UCSD-AML1 (cell line): ENCODE results near the gene CCDC88B.

Experiments used
- DNase-seq: peaks from one replicate; lab custom pipeline; 2025; ENCODE audit not compliant: unreplicated experiment; lab: John Stamatoyannopoulos, UW

CCDC88B gene

DNA sequence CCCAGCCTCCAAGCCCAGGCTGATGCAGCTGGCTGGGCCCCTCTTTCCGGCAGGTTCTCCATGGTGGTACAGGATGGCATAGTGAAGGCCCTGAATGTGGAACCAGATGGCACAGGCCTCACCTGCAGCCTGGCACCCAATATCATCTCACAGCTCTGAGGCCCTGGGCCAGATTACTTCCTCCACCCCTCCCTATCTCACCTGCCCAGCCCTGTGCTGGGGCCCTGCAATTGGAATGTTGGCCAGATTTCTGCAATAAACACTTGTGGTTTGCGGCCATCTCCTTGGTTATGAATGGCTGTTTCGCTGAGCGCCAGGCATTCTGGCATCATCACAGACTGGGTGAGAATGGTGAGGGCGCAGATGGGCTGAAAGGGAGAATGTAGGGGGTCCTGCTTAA, 18.5 kb upstream of the CCDC88B start:
- no peak for DNase-seq

DNA sequence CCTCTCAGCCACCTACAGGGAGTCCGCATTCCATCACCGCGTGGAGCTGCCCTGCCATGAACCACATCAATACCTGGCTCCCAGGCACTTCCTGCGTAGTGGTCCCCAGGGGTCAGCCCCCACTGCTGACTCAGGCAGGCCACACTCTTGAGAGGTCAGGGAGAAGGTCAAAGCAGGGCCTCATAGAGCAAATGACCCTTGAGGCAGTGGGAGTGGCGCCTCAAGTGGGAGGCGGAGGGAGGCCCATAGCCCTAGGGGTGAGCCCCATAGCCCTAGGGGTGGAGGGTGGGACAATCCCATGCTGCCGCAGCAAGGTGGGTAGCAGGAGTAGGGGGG, 17.1 kb upstream of the CCDC88B start:
- no peak for DNase-seq

- DNase-seq: no peak
Measured at GRCh38 chr11:64323373-64323772, 16.6 kb upstream of the CCDC88B start.

DNA sequence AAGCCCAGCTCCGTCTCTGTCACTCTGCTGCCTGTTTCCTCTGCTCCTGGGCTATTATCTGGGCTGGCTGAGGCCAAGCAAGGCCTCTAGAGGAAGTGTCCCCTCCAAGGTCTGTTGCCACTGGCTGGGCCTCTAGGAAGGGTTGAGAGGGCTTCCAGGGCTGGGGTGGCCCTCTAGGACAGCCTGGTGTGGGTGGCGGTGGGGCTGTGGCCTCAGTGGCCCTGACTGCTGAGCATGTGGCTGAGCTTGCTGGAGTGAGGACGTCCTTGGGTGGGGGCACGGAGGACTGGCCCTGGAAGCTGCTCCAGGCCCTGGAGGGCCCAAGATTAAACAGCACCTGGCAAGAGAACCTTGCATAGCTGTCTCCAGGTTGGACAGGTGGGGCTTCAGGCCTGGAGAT, 16.0 kb upstream of the CCDC88B start:
- peak; percentile 36 for DNase-seq

DNA sequence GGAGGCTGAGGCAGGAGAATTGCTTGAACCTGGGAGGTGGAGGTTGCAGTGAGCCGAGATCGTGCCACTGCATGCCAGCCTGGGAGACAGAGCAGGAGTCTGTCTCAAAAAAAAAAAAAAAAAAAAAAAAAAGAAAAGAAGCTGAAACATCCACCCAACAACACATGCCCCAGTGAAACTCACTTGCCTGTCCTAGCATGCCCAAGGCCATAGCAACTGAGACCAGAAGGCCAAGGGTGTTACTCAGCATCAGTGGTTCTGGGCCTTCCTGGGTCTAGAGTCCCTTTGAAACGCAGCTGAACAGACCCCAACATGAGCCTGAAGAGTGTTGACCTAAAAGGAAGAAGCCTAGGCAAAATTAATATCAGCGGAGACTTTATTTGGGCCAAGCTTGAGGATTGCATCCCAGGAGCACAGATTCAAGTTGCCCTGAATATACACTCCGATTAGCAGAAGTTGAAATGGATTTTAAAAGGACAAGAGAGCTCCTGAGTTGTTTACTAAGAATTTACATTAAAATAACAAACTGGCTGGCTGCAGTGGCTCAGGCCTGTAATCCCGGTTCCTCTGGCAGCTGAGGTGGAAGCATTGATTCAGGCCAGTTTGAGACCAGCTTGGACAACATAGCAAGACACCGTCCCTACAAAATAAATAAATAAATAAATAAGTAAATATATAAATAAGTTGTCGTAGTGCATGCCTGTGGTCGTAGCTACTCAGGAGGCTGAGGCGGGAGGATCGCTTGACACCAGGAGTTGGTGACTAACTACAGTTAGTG, 15.1 kb upstream of the CCDC88B start:
- no peak for DNase-seq

GRCh38 chr11:64327375-64327774, 12.6 kb upstream of the CCDC88B start:
- no peak for DNase-seq

DNA sequence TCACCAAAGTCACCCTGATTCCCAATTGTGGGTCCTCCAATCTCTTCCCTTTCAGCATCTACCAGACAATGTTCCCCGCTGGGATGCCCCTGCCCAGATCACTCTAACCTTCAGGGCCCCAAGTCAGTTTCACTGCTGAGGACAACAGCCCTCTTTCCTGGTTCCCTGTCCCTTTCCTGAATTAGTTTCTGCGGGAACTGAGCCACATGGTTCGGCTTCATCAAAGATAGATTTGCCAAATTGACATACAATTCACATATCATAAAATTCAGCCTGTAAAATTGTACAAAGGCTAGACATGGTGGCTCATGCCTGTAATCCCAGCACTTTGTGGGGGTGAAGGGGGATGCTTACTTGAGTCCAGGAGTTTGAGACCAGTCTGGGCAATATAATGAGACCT, 12.0 kb upstream of the CCDC88B start:
- DNase-seq: no peak

GRCh38 chr11:64330888-64331287, 9.1 kb upstream of the CCDC88B start:
- DNase-seq: no peak

DNA sequence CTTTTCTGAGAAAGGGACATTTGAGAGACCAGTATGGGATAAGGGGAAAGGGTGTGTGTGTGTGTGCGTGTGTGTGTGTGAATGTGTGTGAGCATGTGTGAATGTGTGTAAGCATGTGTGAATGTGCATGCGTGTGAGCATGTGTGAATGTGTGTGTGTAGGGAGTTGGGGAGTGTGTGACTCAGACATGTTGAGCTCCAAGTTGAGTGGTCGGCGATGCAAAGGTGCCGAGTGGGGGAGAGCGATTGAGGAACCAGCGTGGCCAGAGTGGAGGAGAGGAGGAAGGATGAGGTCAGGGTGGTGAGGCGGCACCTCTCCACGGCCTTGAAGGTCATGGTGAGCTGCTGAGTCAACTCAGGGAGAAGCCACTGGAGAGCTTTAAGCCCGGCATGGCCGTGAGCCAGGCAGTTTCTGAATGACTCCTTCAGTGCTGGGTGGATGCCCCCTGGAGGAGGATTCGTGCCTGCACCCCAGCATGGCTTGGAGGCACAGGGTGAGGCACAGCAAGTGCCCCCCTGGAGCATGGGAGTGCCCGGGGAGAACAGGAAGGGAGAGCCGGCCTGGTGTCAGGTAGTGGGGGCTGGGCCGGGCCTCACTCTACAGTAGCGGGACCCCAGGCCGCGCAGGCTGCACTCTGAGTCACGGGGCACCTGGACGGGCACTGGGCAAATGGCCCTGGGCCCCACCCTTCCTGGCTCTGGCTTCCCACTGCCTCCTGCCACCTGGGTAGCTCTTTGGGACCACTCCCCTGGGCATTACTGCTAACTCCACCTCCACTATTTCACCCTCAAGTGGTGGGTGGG, 8.2 kb upstream of the CCDC88B start:
- DNase-seq: peak; percentile 89

GRCh38 chr11:64333556-64333955, 6.4 kb upstream of the CCDC88B start:
- no peak for DNase-seq

GRCh38 chr11:64334764-64335735, 5.0 kb upstream of the CCDC88B start:
- peak; percentile 60 for DNase-seq

DNA sequence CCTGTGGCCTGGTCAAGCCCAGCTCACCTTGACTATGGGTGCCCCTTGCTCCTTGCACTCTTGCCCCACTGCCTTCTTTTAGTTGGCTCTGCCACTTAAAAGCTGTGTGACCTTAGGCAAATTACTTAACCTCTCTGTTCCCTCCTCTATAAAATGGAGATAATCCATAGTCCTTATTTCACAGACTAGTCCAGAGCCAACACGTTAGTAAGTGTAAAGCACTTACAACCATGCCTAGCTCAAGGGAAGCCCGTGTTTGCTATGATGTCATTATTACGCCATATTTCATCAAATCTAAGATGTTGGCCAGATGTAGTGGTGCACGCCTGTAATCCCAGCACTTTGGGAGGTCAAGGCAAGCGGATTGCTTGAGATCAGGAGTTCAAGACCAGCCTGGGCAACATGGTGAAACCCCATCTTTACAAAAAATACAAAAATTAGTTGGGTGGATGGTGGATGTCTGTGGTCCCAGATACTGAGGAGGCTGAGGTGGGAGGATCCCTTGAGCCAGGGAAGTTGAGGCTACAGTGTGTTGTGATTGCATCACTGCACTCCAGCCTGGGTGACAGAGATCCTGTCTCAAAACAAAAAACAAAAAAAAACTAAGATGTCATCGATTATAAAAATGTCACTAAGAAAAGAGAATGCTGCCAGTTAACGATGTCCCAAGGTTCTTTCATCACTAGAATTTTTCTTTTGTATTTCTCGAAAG, 2.3 kb upstream of the CCDC88B start:
- DNase-seq: no peak

DNA sequence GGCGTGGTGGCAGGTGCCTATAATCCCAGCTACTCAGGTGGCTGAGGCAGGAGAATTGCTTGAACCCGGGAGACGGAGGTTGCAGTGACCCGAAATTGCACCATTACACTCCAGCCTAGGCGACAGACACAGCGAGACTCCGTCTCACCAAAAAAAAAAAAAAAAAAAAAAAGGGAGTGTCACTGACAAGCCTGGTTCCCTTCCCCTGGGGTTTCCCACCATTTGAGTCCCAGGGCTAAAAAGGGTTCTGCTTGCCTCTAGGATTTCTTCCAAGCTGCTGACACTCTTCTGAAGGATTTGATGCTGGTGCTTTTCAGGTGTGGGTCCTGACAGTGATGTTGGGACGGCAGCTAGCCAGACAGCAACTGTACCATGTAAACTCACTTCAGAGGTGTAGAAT, 1.3 kb upstream of the CCDC88B start:
- no peak for DNase-seq

DNA sequence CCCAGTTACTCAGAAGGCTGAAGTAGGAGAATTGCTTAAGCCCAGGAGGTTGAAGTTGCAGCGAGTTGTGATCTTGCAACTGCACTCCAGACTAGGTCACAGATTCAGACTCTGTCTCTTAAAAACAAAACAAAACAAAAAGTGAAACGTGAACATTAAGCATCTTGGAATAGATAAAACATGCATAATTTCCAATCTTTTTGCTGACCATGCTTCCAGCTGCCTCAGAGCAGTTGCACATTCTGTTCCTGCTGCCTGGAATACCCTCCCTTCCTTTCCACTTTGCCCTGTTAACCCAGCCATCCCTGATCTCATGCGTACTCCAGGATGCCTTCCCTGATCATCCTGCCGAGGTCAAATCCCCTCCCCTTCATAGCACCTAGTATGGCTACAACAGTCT, 718 bp upstream of the CCDC88B start:
- no peak for DNase-seq

DNA sequence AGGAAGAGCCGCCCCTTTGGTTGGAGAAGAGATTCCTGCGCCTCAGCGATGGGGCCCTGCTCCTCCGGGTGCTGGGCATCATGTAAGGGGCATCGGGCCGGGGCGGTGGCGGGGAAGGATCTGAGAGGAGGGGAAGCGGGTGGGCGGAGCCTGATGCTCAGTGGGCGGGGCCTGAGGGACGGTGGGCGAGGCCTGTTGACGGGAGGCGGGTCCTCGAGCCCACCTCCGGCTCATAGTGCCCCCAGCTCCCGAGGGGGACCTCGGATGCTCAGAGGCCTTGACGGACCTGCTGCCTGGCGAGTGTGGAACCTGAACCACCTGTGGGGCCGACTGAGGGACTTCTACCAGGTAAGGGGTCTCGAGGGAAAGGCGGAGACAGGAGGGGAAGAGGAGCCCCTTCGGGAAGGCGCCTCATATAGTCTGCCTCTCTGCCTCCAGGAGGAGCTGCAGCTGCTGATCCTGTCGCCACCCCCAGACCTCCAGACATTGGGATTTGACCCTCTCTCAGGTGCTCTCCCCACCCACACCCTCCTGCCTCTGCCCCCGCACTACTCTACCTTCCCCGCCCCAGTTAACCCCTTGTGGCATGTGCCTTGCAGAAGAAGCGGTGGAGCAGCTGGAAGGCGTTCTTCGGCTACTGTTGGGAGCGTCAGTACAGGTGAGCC, 799 bp downstream of the CCDC88B start:
- peak; percentile 70 for DNase-seq

- DNase-seq: no peak
Measured at GRCh38 chr11:64341429-64341828, 1.4 kb downstream of the CCDC88B start.

DNA sequence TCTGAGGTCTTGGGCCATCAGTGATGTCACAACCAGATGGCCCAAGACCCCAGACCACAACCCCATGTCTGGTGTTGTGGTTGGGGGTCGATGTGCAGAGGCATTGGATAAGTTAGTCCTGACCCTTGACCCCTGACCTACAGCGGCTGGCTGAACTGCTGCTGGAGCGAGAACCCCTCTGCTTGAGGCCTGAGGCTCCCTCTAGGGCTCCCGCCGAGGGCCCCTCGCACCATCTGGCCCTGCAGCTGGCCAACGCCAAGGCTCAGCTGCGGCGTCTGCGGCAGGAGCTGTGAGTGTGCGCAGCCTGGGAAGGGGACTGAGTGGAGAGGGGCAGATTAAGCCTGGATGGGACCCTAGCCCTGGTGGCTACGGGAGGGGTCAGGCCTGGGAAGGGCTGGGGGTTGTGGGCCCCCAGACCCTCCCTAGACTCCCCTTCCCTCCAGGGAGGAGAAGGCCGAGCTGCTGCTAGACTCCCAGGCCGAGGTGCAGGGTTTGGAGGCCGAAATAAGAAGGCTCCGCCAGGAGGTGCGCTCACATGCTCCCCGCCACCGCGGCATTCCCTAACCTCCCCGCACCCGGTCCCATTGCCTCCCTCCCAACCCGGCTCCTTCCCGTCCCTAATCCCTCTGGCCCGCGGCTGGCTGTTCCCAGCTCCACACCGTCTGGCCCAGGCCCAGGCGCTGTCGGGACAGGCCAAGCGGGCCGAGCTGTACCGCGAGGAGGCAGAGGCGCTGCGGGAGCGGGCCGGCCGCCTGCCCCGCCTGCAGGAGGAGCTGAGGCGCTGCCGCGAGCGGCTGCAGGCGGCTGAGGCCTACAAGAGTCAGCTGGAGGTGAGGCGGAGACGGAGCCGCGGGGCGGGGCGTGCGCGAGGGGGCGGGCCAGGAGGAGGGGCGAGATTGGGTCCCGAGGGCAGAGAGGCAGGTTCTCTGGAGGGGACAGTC, 2.1 kb downstream of the CCDC88B start:
- no peak for DNase-seq

- DNase-seq: no peak
Measured at GRCh38 chr11:64342869-64343745, 3.1 kb downstream of the CCDC88B start.
